Immature natural killer cell (primary cell): ENCODE results near the gene CRELD2. TPM values are rescaled to one million over a fixed set of nuclear protein-coding genes. Genes with fewer than 3 reads are reported as not detected.

Source experiments
- DNase-seq, 3 donors: peaks; one replicate each; pipeline ENCODE4 v3.0.0; 2022; ENCODE audit warnings: mixed read lengths in 1 of 3
- H3K27ac Mint-ChIP-seq, 6 donors: one replicate each; pipeline ENCODE4 v1.8.0; 2020; ENCODE audit warnings: mixed read lengths in 6 of 6, mild to moderate bottlenecking in 5 of 6, inconsistent platforms in 4 of 6, moderate library complexity in 3 of 6
- H3K27me3 Mint-ChIP-seq, 3 donors: one replicate each; pipeline ENCODE4 v1.8.0; 2020 to 2021; ENCODE audit warnings: low read depth in 3 of 3, mild to moderate bottlenecking in 3 of 3, mixed read lengths in 3 of 3, moderate library complexity in 3 of 3, inconsistent platforms in 1 of 3
- H3K36me3 Mint-ChIP-seq, 3 donors: one replicate each; pipeline ENCODE4 v1.8.0; 2020; ENCODE audit warnings: mixed read lengths in 3 of 3, inconsistent platforms in 2 of 3, mild to moderate bottlenecking in 2 of 3
- H3K4me1 Mint-ChIP-seq, 2 donors: one replicate each; pipeline ENCODE4 v1.8.0; 2020; ENCODE audit warnings: inconsistent platforms in 2 of 2, mild to moderate bottlenecking in 2 of 2, mixed read lengths in 2 of 2, moderate library complexity in 1 of 2
- H3K4me3 Mint-ChIP-seq, 5 donors: one replicate each; pipeline ENCODE4 v1.8.0; 2020; ENCODE audit warnings: mild to moderate bottlenecking in 5 of 5, mixed read lengths in 5 of 5, inconsistent platforms in 3 of 5, moderate library complexity in 3 of 5
- H3K9me3 Mint-ChIP-seq, 6 donors: one replicate each; pipeline ENCODE4 v1.8.0; 2020; ENCODE audit warnings: mild to moderate bottlenecking in 6 of 6, mixed read lengths in 6 of 6, inconsistent platforms in 4 of 6, moderate library complexity in 3 of 6
- polyA plus RNA-seq, 3 donors: library from polyadenylated mRNA; unstranded; fragments of 300-500 nt; fragmentation: Illumina TruSeq; gene quantifications; one replicate each; pipeline ENCODE4 v1.2.3, GENCODE V29; 2021

CRELD2 gene
- polyA plus RNA-seq, 3 donors from 2014 or later = 61.3 to 94.8 (median 76.9) TPM

- H3K4me3 Mint-ChIP-seq = peak overlapping the region in 1 of 5 donors; percentile 13
- H3K27ac Mint-ChIP-seq = peak overlapping the region in 2 of 6 donors; percentile 24 to 37
- peaks cover 5 to 10% of the 10 kb centered on the region in 2 donors for H3K4me1 Mint-ChIP-seq
- H3K36me3 Mint-ChIP-seq = peaks cover 14 to 31% (median 30%) of the 10 kb centered on the region in 3 donors
- no peaks in the 10 kb centered on the region for H3K9me3 Mint-ChIP-seq
- DNase-seq = no peak
- peaks cover 0 to 3% (median 2%) of the 10 kb centered on the region in 3 donors for H3K27me3 Mint-ChIP-seq
Observed at GRCh38 chr22:49894322-49895054, 23.9 kb upstream of the CRELD2 start.

- Mint-ChIP-seq H3K9me3 (no peaks in the 10 kb centered on the region), H3K27me3 (peaks cover 2 to 4% (median 3%) of the 10 kb centered on the region in 3 donors), H3K4me1 (peaks cover 9 to 14% of the 10 kb centered on the region in 2 donors), H3K27ac (peak overlapping the region in 1 of 6 donors; percentile 42), H3K36me3 (peaks cover 18 to 28% (median 28%) of the 10 kb centered on the region in 3 donors), H3K4me3 (no peak overlapping the region)
- DNase-seq = no peak
Observed at GRCh38 chr22:49896201-49896600, 22.2 kb upstream of the CRELD2 start.

GRCh38 chr22:49897015-49897684, 21.3 kb upstream of the CRELD2 start:
- Mint-ChIP-seq H3K9me3 (no peaks in the 10 kb centered on the region), H3K27me3 (peaks cover 3 to 5% (median 4%) of the 10 kb centered on the region in 3 donors), H3K4me1 (peaks cover 6 to 9% of the 10 kb centered on the region in 2 donors), H3K36me3 (peaks cover 17 to 31% (median 27%) of the 10 kb centered on the region in 3 donors), H3K27ac (peak overlapping the region in 2 of 6 donors; percentile 12 to 82), H3K4me3 (no peak overlapping the region)
- no peak for DNase-seq

- H3K4me1 Mint-ChIP-seq = peaks cover 6 to 9% of the 10 kb centered on the region in 2 donors
- H3K36me3 Mint-ChIP-seq = peaks cover 14 to 20% (median 17%) of the 10 kb centered on the region in 3 donors
- peaks cover 5 to 6% (median 5%) of the 10 kb centered on the region in 3 donors for H3K27me3 Mint-ChIP-seq
- DNase-seq = peak in 2 of 3 donors; percentile 26 to 43
- H3K27ac Mint-ChIP-seq = peak overlapping the region in 2 of 6 donors; percentile 34 to 75
- no peak overlapping the region for H3K4me3 Mint-ChIP-seq
- no peaks in the 10 kb centered on the region for H3K9me3 Mint-ChIP-seq
Observed at GRCh38 chr22:49899530-49899929, 18.9 kb upstream of the CRELD2 start.

- peaks cover 14 to 18% (median 15%) of the 10 kb centered on the region in 3 donors for H3K36me3 Mint-ChIP-seq
- no peaks in the 10 kb centered on the region for H3K9me3 Mint-ChIP-seq
- H3K27ac Mint-ChIP-seq = no peak overlapping the region
- peaks cover 5 to 6% (median 5%) of the 10 kb centered on the region in 3 donors for H3K27me3 Mint-ChIP-seq
- no peak overlapping the region for H3K4me3 Mint-ChIP-seq
- no peak for DNase-seq
- H3K4me1 Mint-ChIP-seq = peaks cover 6 to 9% of the 10 kb centered on the region in 2 donors
Observed at GRCh38 chr22:49900441-49901230, 17.8 kb upstream of the CRELD2 start.

GRCh38 chr22:49901457-49901856, 17.0 kb upstream of the CRELD2 start:
- Mint-ChIP-seq H3K27ac (peak overlapping the region in 1 of 6 donors; percentile 66), H3K9me3 (no peaks in the 10 kb centered on the region), H3K27me3 (peaks cover 5 to 7% (median 5%) of the 10 kb centered on the region in 3 donors), H3K4me3 (no peak overlapping the region), H3K4me1 (peaks cover 6 to 9% of the 10 kb centered on the region in 2 donors), H3K36me3 (peaks cover 14 to 18% (median 15%) of the 10 kb centered on the region in 3 donors)
- DNase-seq = no peak

- Mint-ChIP-seq H3K4me3 (no peak overlapping the region), H3K9me3 (no peaks in the 10 kb centered on the region), H3K27me3 (peaks cover 5 to 8% (median 5%) of the 10 kb centered on the region in 3 donors), H3K36me3 (peaks cover 14 to 24% (median 23%) of the 10 kb centered on the region in 3 donors), H3K4me1 (peaks cover 9% of the 10 kb centered on the region in 2 donors), H3K27ac (no peak overlapping the region)
- no peak for DNase-seq
Observed at GRCh38 chr22:49903322-49904039, 15.0 kb upstream of the CRELD2 start.

- DNase-seq = no peak
- Mint-ChIP-seq H3K36me3 (peaks cover 14 to 24% (median 23%) of the 10 kb centered on the region in 3 donors), H3K4me1 (peaks cover 9% of the 10 kb centered on the region in 2 donors), H3K27ac (no peak overlapping the region), H3K4me3 (no peak overlapping the region), H3K9me3 (no peaks in the 10 kb centered on the region), H3K27me3 (peaks cover 3 to 10% (median 5%) of the 10 kb centered on the region in 3 donors)
Observed at GRCh38 chr22:49904040-49904369, 14.4 kb upstream of the CRELD2 start.

GRCh38 chr22:49905465-49905864, 13.0 kb upstream of the CRELD2 start:
- Mint-ChIP-seq H3K4me3 (no peak overlapping the region), H3K9me3 (no peaks in the 10 kb centered on the region), H3K27ac (peak overlapping the region in 3 of 6 donors; percentile 25 to 64 (median 28)), H3K36me3 (peaks cover 10 to 21% (median 19%) of the 10 kb centered on the region in 3 donors), H3K27me3 (peaks cover 2 to 12% (median 5%) of the 10 kb centered on the region in 3 donors), H3K4me1 (peaks cover 0 to 4% of the 10 kb centered on the region in 2 donors)
- DNase-seq = no peak

- DNase-seq = no peak
- H3K27ac Mint-ChIP-seq = no peak overlapping the region
- peaks cover 0 to 3% of the 10 kb centered on the region in 2 donors for H3K4me1 Mint-ChIP-seq
- H3K4me3 Mint-ChIP-seq = no peak overlapping the region
- peaks cover 2 to 9% (median 2%) of the 10 kb centered on the region in 3 donors for H3K27me3 Mint-ChIP-seq
- H3K9me3 Mint-ChIP-seq = no peaks in the 10 kb centered on the region
- H3K36me3 Mint-ChIP-seq = peaks cover 4 to 14% (median 13%) of the 10 kb centered on the region in 3 donors
Observed at GRCh38 chr22:49906071-49906798, 12.2 kb upstream of the CRELD2 start.

- H3K9me3 Mint-ChIP-seq = no peaks in the 10 kb centered on the region
- H3K27ac Mint-ChIP-seq = peak overlapping the region in 2 of 6 donors; percentile 2 to 16
- H3K27me3 Mint-ChIP-seq = peaks cover 0 to 9% (median 2%) of the 10 kb centered on the region in 3 donors
- DNase-seq = no peak
- H3K4me3 Mint-ChIP-seq = no peak overlapping the region
- peaks cover 0 to 9% (median 8%) of the 10 kb centered on the region in 3 donors for H3K36me3 Mint-ChIP-seq
- peaks cover 0 to 3% of the 10 kb centered on the region in 2 donors for H3K4me1 Mint-ChIP-seq
Observed at GRCh38 chr22:49906799-49907290, 11.6 kb upstream of the CRELD2 start.

GRCh38 chr22:49907807-49908206, 10.6 kb upstream of the CRELD2 start:
- Mint-ChIP-seq H3K27ac (peak overlapping the region in 2 of 6 donors; percentile 16 to 48), H3K4me3 (no peak overlapping the region), H3K4me1 (peaks cover 0 to 3% of the 10 kb centered on the region in 2 donors), H3K36me3 (peaks cover 0 to 9% (median 5%) of the 10 kb centered on the region in 3 donors), H3K27me3 (peaks cover 0 to 9% (median 0%) of the 10 kb centered on the region in 3 donors), H3K9me3 (no peaks in the 10 kb centered on the region)
- DNase-seq = no peak
